ENCODE results near the gene PIGN. TPM values are rescaled to one million over a fixed set of nuclear protein-coding genes. Genes with fewer than 3 reads are reported as not detected.
A peak's percentile ranks its signal among the peaks of the same experiment; 100 is the strongest.

Gene PIGN
- total and polyA plus RNA-seq, 2 donors (not counting 3 experiments of a cell fraction or from before 2014, with no cell fraction given), result 13.7 to 26.1 TPM

DNA sequence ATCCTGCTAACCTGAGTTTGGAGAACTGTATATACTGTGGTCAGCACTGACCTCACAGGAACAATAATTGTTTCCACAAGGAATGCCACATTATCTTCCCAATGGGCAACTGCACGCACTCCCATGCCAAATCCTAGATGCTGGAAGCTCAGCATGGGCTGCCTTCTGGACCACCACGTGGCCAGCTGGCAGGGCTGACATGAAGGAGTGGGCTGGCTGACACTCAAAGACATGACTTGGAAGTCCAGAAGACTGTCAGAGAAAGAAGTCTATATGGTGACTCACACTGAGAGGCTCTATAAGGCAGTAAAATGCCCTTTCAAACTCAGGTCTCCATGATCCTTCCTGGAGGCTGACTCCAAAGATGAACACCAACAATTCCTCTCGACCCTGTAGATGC is 195.7 kb downstream of the PIGN start:
- ChIA-PET POLR2A (no interaction called here), CTCF (interaction anchor here (0.6 to 1.0 kb wide), 2 partner anchors 33 to 34 kb away, joined by 3 read pairs; no protein-coding TSS in a partner anchor)
- Histone ChIP-seq H4K20me1 (replicated peaks; ENCODE audit: control insufficient read depth, extremely low read depth, insufficient read depth, low read length) (no peaks in the 10 kb centered on the region), H3K27me3 (ENCODE audit: control insufficient read depth in 2 of 2, insufficient read depth in 2 of 2, low read length in 2 of 2) (no peaks in the 10 kb centered on the region), H3K36me3 (ENCODE audit: control insufficient read depth in 2 of 2, extremely low read depth in 1 of 2, insufficient read depth in 2 of 2, low read length in 2 of 2) (no peaks in the 10 kb centered on the region), H3K4me1 (ENCODE audit: control insufficient read depth, extremely low read depth, insufficient read depth, low read length) (peaks cover 50% of the 10 kb centered on the region), H3K27ac (ENCODE audit: insufficient read depth, low read depth, low read length) (peak overlapping the region; percentile 98), H3K4me2 (ENCODE audit: insufficient read depth, low read length) (no peak overlapping the region), H3K9ac (replicated peaks; ENCODE audit: extremely low read depth, insufficient read depth, low read length) (no peak overlapping the region), H3K9me3 (replicated peaks; ENCODE audit: control insufficient read depth, insufficient read depth, low read length) (no peaks in the 10 kb centered on the region), H2AFZ (ENCODE audit: low read depth, low read length) (peak overlapping the region; percentile 52), H3K79me2 (ENCODE audit: control insufficient read depth, insufficient read depth, low read length) (no peaks in the 10 kb centered on the region), H3K9me1 (replicated peaks; ENCODE audit: control insufficient read depth, extremely low read depth, insufficient read depth, low read length) (no peaks in the 10 kb centered on the region), H3K4me3 (replicated peaks in 1 of 3; ENCODE audit: insufficient read depth in 1 of 3, low read depth in 1 of 3, low read length in 3 of 3) (no peak overlapping the region)
- intact Hi-C loops (cut with micrococcal nuclease), result loop anchor here (5.0 to 10.0 kb wide), 3 partner anchors 159 to 356 kb away; no protein-coding TSS in a partner anchor
- FAIRE-seq (no peak), DNase-seq (ENCODE audit: low read depth, low spot score) (peak; percentile 41)
- dilution Hi-C loops (cut with MboI; ENCODE audit: extremely low pct_ligation_motif_present, low sequenced_read_pairs), result no loop called here
- no TSS peak for BruUV-seq (replicated peaks)
- TF ChIP-seq POLR2AphosphoS5 (IDR thresholded peaks at IDR 0.05; ENCODE audit: insufficient read depth, low read depth, low read length) (no peak), FOS (IDR thresholded peaks at IDR 0.05; ENCODE audit: borderline replicate concordance, insufficient read depth, low read length) (peak; percentile 48)

Other genes starting within 250 kb of the PIGN start
- 20.7 and 25.2 TPM in 2 replicates for gene RELCH, start 199 bp upstream of the PIGN start, total RNA-seq
- gene RELCH, start 199 bp upstream of the PIGN start, polyA plus RNA-seq, result 3.9 and 6.6 TPM in 2 replicates
- 11.1 and 11.9 TPM in 2 replicates for gene TNFRSF11A, start 138.3 kb upstream of the PIGN start, total RNA-seq
- gene TNFRSF11A, start 138.3 kb upstream of the PIGN start, polyA plus RNA-seq, result 7.5 and 10.4 TPM in 2 replicates

Measured in endothelial cell of umbilical vein (primary cell).